Erythroblast (primary cell): ENCODE measurements around the gene ITGAD.

Source experiments
- DNase-seq, 2 experiments: peaks; one replicate each; lab custom pipeline; 2025; lab: John Stamatoyannopoulos, UW
- GATA1 ChIP-seq: IDR thresholded peaks from 2 replicates; pipeline ENCODE4 v1.6.1; 2011; ENCODE audit warnings: low read depth, mild to moderate bottlenecking, control low read depth, low read length, moderate library complexity
- POLR2A ChIP-seq: IDR thresholded peaks from 2 replicates; pipeline ENCODE4 v1.6.1; 2011; ENCODE audit warnings: mild to moderate bottlenecking, low read length

Gene ITGAD

GRCh38 chr16:31472709-31473203 is 79.6 kb downstream of the ITGAD start:
- peak; percentile 93 to 94 for DNase-seq
- TF ChIP-seq GATA1 (no peak), POLR2A (no peak)

GRCh38 chr16:31473264-31473984 is 80.3 kb downstream of the ITGAD start:
- no peak for TF ChIP-seq GATA1
- TF ChIP-seq POLR2A: no peak
- no peak for DNase-seq

GRCh38 chr16:31474173-31474714 is 81.1 kb downstream of the ITGAD start:
- TF ChIP-seq POLR2A (no peak), GATA1 (no peak)
- DNase-seq: peak in 1 of 2 experiments; percentile 80

- TF ChIP-seq POLR2A: no peak
- no peak for TF ChIP-seq GATA1
- no peak for DNase-seq
Measured at GRCh38 chr16:31474773-31475738, 81.9 kb downstream of the ITGAD start.

- TF ChIP-seq POLR2A (no peak), GATA1 (no peak)
- peak in 1 of 2 experiments; percentile 62 for DNase-seq
Measured at GRCh38 chr16:31475946-31476302, 82.8 kb downstream of the ITGAD start.
